A549 (cell line): Measurements from ENCODE around the gene OTOG. TPM values are rescaled to one million over a fixed set of nuclear protein-coding genes. Genes with fewer than 3 reads are reported as not detected.

ENCODE experiments used
- ATAC-seq, 2 experiments: fragments of 200-7000 bp in 1 of 2; fragments of >200 bp in 1 of 2; cut with Nextera tagmentation in 1 of 2; cut with Tn5 transposase in 1 of 2; 3 replicates each; pipeline versions ENCODE4 v1.8.0 to v1.9.1; 2018 to 2020; ENCODE audit warnings: mild to moderate bottlenecking in 1 of 2, moderate library complexity in 1 of 2
- CTCF ChIA-PET: fragments of 300-600 bp; sonication (Branson Sonifier 250); formaldehyde crosslinking; extraction: SDS; loops from one replicate; lab custom pipeline; 2021; ENCODE audit warnings: antibody characterized with exemption, inconsistent platforms; lab: Yijun Ruan, JAX
- POLR2A ChIA-PET: fragments of 350-600 bp; formaldehyde crosslinking; extraction: SDS; loops from one replicate; lab custom pipeline; 2021; ENCODE audit warnings: antibody characterized with exemption, inconsistent platforms; lab: Yijun Ruan, JAX
- DNase-seq, 2 experiments: peaks; one replicate each; pipeline versions ENCODE4 v3.0.0 to v3.0.0-alpha.2; 2011 to 2016; ENCODE audit warnings: low read depth in 1 of 2, low spot score in 1 of 2
- FAIRE-seq: peaks from 2 replicates; lab custom pipeline; 2011; peaks lifted over from hg19 to GRCh38; lab: Jason Lieb, UNC
- H3K27ac ChIP-seq, 2 experiments: fragments of >200 bp; sonication (Bioruptor Twin); formaldehyde crosslinking; 3 replicates each; pipeline ENCODE4 v1.5.1; 2016 to 2017
- H3K4me1 ChIP-seq: fragments of >200 bp; sonication (Bioruptor Twin); formaldehyde crosslinking; 3 replicates; pipeline ENCODE4 v1.6.1; 2016
- H3K4me2 ChIP-seq: fragments of >200 bp; sonication (Bioruptor Twin); formaldehyde crosslinking; 3 replicates; pipeline ENCODE4 v1.6.1; 2016
- H3K4me3 ChIP-seq: fragments of >200 bp; sonication (Bioruptor Twin); formaldehyde crosslinking; 3 replicates; pipeline ENCODE4 v1.5.1; 2016
- H3K9me3 ChIP-seq: fragments of >200 bp; sonication (Bioruptor Twin); formaldehyde crosslinking; 3 replicates; pipeline ENCODE4 v1.6.1; 2016
- CEBPB ChIP-seq, 2 experiments: fragments of >200 bp in 1 of 2; sonication (Bioruptor Twin) in 1 of 2; formaldehyde crosslinking in 1 of 2; IDR thresholded peaks; 2 replicates each; pipeline ENCODE4 v1.6.1; 2012 to 2016
- E2F6 ChIP-seq: IDR thresholded peaks from 2 replicates; pipeline ENCODE4 v1.6.1; 2012; ENCODE audit warnings: low read depth, borderline replicate concordance
- ELK1 ChIP-seq: fragments of 150-350 bp; IDR thresholded peaks from 2 replicates; pipeline ENCODE4 v1.6.1; 2014; ENCODE audit warnings: low read depth, mild to moderate bottlenecking, low read length
- HMGXB4 ChIP-seq: fragments of 250-450 bp; sonication (Bioruptor Pico); IDR thresholded peaks from 2 replicates; pipeline ENCODE4 v1.5.0; 2021; ENCODE audit warnings: mild to moderate bottlenecking, moderate library complexity, borderline replicate concordance
- HOXA7 ChIP-seq: fragments of 250-450 bp; sonication (Bioruptor Pico); IDR thresholded peaks from 2 replicates; pipeline ENCODE4 v1.5.0; 2020; ENCODE audit warnings: mild to moderate bottlenecking, moderate library complexity
- JUN ChIP-seq, 2 experiments: fragments of >200 bp; sonication (Bioruptor Twin); formaldehyde crosslinking; IDR thresholded peaks; 2 replicates in 1 of 2; 3 replicates in 1 of 2; pipeline ENCODE4 v1.6.1; 2016 to 2017
- JUNB ChIP-seq: fragments of >200 bp; sonication (Bioruptor Twin); formaldehyde crosslinking; IDR thresholded peaks from 2 replicates; pipeline ENCODE4 v1.6.1; 2016
- KDM5A ChIP-seq: fragments of 200-600 bp; sonication (generic); IDR thresholded peaks from 2 replicates; pipeline ENCODE4 v1.6.1; 2016; ENCODE audit warnings: antibody characterized with exemption, mild to moderate bottlenecking
- MAFK ChIP-seq: fragments of 450-650 bp; IDR thresholded peaks from 2 replicates; pipeline ENCODE4 v1.6.1; 2014; ENCODE audit not compliant: partially characterized antibody
- NFE2L2 ChIP-seq: fragments of 150-350 bp; conservative IDR thresholded peaks from 2 replicates; pipeline ENCODE4 v1.6.1; 2014; ENCODE audit warnings: low read length
- NPAS2 ChIP-seq: fragments of 250-450 bp; sonication (Bioruptor Pico); IDR thresholded peaks from 2 replicates; pipeline ENCODE4 v1.8.0; 2022; ENCODE audit warnings: mild to moderate bottlenecking, moderate library complexity, borderline replicate concordance
- PBX3 ChIP-seq: IDR thresholded peaks from 2 replicates; pipeline ENCODE4 v1.6.1; 2012
- POLR2A ChIP-seq: IDR thresholded peaks from 2 replicates; pipeline ENCODE4 v1.6.1; 2012; ENCODE audit warnings: mild to moderate bottlenecking, low read length
- RAD21 ChIP-seq, 2 experiments: fragments of >200 bp in 1 of 2; sonication (Bioruptor Twin) in 1 of 2; formaldehyde crosslinking in 1 of 2; IDR thresholded peaks in 1 of 2; conservative IDR thresholded peaks in 1 of 2; 2 replicates in 1 of 2; 3 replicates in 1 of 2; pipeline ENCODE4 v1.6.1; 2012 to 2018; ENCODE audit warnings: inconsistent platforms in 1 of 2
- RFX5 ChIP-seq: fragments of 450-650 bp; IDR thresholded peaks from 2 replicates; pipeline ENCODE4 v1.7.1; 2014; ENCODE audit warnings: antibody characterized with exemption, mild to moderate bottlenecking, moderate library complexity
- RNF2 ChIP-seq: fragments of 200-600 bp; sonication (generic); IDR thresholded peaks from 2 replicates; pipeline ENCODE4 v1.6.1; 2016; ENCODE audit warnings: low read depth, mild to moderate bottlenecking, antibody characterized with exemption, moderate library complexity, borderline replicate concordance
- USF2 ChIP-seq: fragments of 450-650 bp; IDR thresholded peaks from 2 replicates; pipeline ENCODE4 v1.6.1; 2014; ENCODE audit warnings: antibody characterized with exemption
- ZFP36 ChIP-seq: fragments of 450-650 bp; IDR thresholded peaks from 2 replicates; pipeline ENCODE4 v1.6.1; 2014; ENCODE audit warnings: borderline replicate concordance; ENCODE audit not compliant: partially characterized antibody
- WGBS: methylation state at CpG from one replicate; pipeline ENCODE4 v1.1.6; 2017; ENCODE audit errors: missing lambda C conversion rate; 5-methylcytosine and 5-hydroxymethylcytosine counted together
- polyA plus RNA-seq, 4 experiments: library from polyadenylated mRNA; depleted of rRNA in 3 of 4; stranded (reverse); fragments of >200 nt; fragmentation: RNase III in 1 of 4; extraction: RNeasy Plus Mini Kit Qiagen cat#74134 plus additional on column Dnase treatment in 1 of 4; gene quantifications; 2 replicates in 3 of 4; 3 replicates in 1 of 4; pipeline ENCODE4 v1.2.3, GENCODE V29; 2011 to 2017

Gene OTOG
- polyA plus RNA-seq, 2 of the 4 experiments (the other 2 are of a cell fraction): not detected

GRCh38 chr11:17634776-17635550 is 87.9 kb downstream of the OTOG start (continued):
- no peak for TF ChIP-seq E2F6
- no peak for TF ChIP-seq RAD21 (conservative IDR thresholded peaks at IDR 0.05 in 1 of 2, IDR thresholded peaks at IDR 0.05 in 1 of 2)
- TF ChIP-seq ELK1: no peak
- TF ChIP-seq, all 56 proteins: peak for 0

- ChIA-PET CTCF (interaction anchor here (1.5 kb wide), 1 partner anchor 8 kb away, joined by 3 read pairs; no protein-coding TSS in a partner anchor), POLR2A (no interaction called here)
- TF ChIP-seq USF2 (no peak), NFE2L2 (no peak), NPAS2 (CRISPR knock-in tag) (no peak), JUN (IDR thresholded peaks at IDR 0.05) (no peak), RFX5 (no peak), POLR2A (no peak), CEBPB (IDR thresholded peaks at IDR 0.05) (no peak), HMGXB4 (CRISPR knock-in tag) (no peak), PBX3 (no peak), MAFK (no peak), ELK1 (no peak), JUNB (no peak)
- Histone ChIP-seq H3K9me3 (no peaks in the 10 kb centered on the region), H3K4me3 (no peak overlapping the region), H3K4me1 (no peaks in the 10 kb centered on the region), H3K4me2 (no peak overlapping the region), H3K27ac (no peak overlapping the region)
- WGBS: 50% methylated on average over 7 of the region's 9 CpGs
- FAIRE-seq (no peak), ATAC-seq (no peak; a peak in 1 of 6 replicates), DNase-seq (no peak)
Measured at GRCh38 chr11:17635551-17635938, 88.5 kb downstream of the OTOG start.

GRCh38 chr11:17636721-17637120 is 89.7 kb downstream of the OTOG start:
- DNase-seq: no peak
- Histone ChIP-seq H3K4me1 (no peaks in the 10 kb centered on the region), H3K4me3 (no peak overlapping the region), H3K27ac (no peak overlapping the region), H3K9me3 (no peaks in the 10 kb centered on the region), H3K4me2 (no peak overlapping the region)
- FAIRE-seq: no peak
- 30% methylated on average over 5 of the region's 5 CpGs for WGBS
- ChIA-PET CTCF (no interaction called here), POLR2A (no interaction called here)
- no peak for TF ChIP-seq HOXA7 (CRISPR knock-in tag)
- TF ChIP-seq NPAS2 (CRISPR knock-in tag): no peak
- no peak for TF ChIP-seq USF2
- TF ChIP-seq KDM5A: no peak
- no peak for TF ChIP-seq RNF2
- TF ChIP-seq ZFP36: no peak
- ATAC-seq: no peak
